ENCODE measurements around the gene CDH13. TPM values are rescaled to one million over a fixed set of nuclear protein-coding genes. Genes with fewer than 3 reads are reported as not detected.

The CDH13 gene
- total and polyA plus RNA-seq, 8 donors = 0.12 to 21.4 (median 1.7) TPM; not detected in 1

DNA sequence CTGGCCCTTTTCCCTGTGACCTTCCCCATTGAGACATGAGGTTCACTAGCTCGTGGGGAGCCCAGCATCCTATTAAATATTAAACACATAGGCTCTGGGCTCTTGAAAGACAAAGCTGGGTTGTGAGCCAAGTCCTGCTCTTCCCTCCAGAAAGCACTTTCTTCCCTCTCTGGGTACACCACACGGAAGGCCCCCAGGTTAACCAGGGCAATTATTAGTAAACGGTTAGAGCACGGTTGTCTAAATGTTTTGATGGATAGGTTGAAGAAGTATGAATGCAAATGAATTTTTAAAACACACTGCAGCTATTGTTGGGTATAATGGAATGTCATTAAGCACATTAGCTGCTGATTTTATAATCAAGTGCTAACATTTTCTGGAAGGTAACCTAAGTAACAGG lies 32.7 kb upstream of the CDH13 start:
- Histone ChIP-seq H3K9me3 (peaks cover 0 to under 1% (median 0%) of the 10 kb centered on the region in 4 donors), H3K4me1 (no peaks in the 10 kb centered on the region), H3K36me3 (no peaks in the 10 kb centered on the region), H3K27ac (no peak overlapping the region), H3K4me3 (no peak overlapping the region), H3K27me3 (peaks cover 0 to 8% (median 0%) of the 10 kb centered on the region in 3 donors)
- DNase-seq = no peak
- TF ChIP-seq CTCF (IDR thresholded peaks at IDR 0.05) = no peak
- TF ChIP-seq POLR2AphosphoS5 (IDR thresholded peaks at IDR 0.05) = no peak
- TF ChIP-seq POLR2A (IDR thresholded peaks at IDR 0.05) = no peak
- no peak for TF ChIP-seq EP300 (IDR thresholded peaks at IDR 0.05)
- WGBS, 5 donors = 42 to 64% (median 51%) methylated on average over 4 of the region's 4 CpGs
- intact Hi-C loops (cut with DNase I; ENCODE audit: low total_unique reads) = no loop called here

DNA sequence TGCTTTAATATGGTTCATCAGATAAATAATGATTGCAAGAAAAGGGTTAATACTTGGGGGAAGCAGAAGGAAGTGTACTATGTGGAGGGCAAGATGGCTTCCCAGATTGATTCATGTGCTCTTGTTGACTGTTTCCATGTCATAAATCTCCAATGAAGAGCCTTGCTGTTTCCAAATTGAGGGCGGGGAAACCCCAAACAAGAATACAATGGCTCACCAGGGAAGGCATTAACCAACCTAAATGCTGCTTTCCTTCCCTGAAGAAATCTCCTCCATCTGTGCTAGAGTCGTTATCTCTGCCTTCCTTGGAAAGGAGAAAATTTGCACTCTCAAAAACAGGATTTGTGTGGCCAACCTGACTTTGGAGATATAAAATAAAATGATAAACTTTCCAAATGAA lies 28.0 kb upstream of the CDH13 start:
- peaks cover 0 to 10% (median 6%) of the 10 kb centered on the region in 4 donors for H3K9me3 ChIP-seq
- 44 to 56% (median 52%) methylated on average over 2 of the region's 2 CpGs for WGBS, 5 donors
- DNase-seq = no peak

GRCh38 chr16:82601989-82602640 lies 24.7 kb upstream of the CDH13 start:
- Histone ChIP-seq H3K27ac (no peak overlapping the region), H3K36me3 (no peaks in the 10 kb centered on the region), H3K9me3 (peaks cover 0 to 10% (median 6%) of the 10 kb centered on the region in 4 donors), H3K4me3 (no peak overlapping the region), H3K4me1 (peaks cover 0 to 5% (median 0%) of the 10 kb centered on the region in 4 donors), H3K27me3 (peaks cover 0 to 20% (median 0%) of the 10 kb centered on the region in 3 donors)
- DNase-seq = no peak
- 63 to 80% (median 75%) methylated on average over 7 of the region's 7 CpGs for WGBS, 5 donors
- intact Hi-C loops (cut with DNase I; ENCODE audit: low total_unique reads) = no loop called here
- TF ChIP-seq POLR2A (IDR thresholded peaks at IDR 0.05) = no peak
- no peak for TF ChIP-seq CTCF (IDR thresholded peaks at IDR 0.05)
- TF ChIP-seq POLR2AphosphoS5 (IDR thresholded peaks at IDR 0.05) = no peak
- no peak for TF ChIP-seq EP300 (IDR thresholded peaks at IDR 0.05)

More for the DNA sequence above, 28.0 kb upstream of the CDH13 start:
- Histone ChIP-seq H3K27ac (no peak overlapping the region), H3K27me3 (peaks cover 0 to 4% (median 0%) of the 10 kb centered on the region in 3 donors), H3K4me3 (no peak overlapping the region), H3K36me3 (no peaks in the 10 kb centered on the region), H3K4me1 (peaks cover 0 to 3% (median 0%) of the 10 kb centered on the region in 4 donors)
- intact Hi-C loops (cut with DNase I; ENCODE audit: low total_unique reads) = no loop called here
- TF ChIP-seq CTCF (IDR thresholded peaks at IDR 0.05) (no peak), POLR2A (IDR thresholded peaks at IDR 0.05) (no peak), POLR2AphosphoS5 (IDR thresholded peaks at IDR 0.05) (no peak), EP300 (IDR thresholded peaks at IDR 0.05) (no peak)

DNA sequence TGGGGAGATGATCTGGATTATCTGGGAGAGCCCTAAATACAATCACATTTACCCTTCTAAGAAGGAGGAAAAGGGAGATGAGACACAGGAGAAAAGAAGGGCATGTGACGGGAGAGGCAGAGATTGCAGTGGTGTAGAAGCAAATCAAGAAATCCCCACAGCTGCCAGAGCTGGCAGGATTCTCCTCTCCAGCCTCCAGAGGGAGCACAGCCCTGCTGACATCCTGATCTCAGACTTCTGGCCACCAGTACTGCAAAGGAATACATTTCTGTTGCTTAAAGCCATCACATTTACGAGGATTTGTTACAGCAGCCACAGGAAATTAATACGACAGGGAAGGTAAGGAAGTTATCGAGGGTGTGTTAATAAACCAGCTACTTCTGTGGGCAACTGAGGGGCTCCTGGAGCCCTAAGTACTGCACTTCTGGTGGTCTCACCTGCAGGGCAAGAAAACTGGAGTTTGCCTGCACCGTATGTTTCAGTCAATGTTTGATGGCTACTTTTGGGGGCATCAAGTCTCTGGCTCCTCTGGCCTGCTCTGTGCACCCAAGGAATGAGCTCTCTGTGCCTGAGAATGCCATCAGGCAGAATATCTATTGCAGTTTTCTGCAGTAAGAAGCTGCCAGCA lies 22.9 kb upstream of the CDH13 start:
- peak; percentile 35 to 78 for DNase-seq
- WGBS, 5 donors = 12 to 26% (median 21%) methylated on average over 5 of the region's 5 CpGs
- Histone ChIP-seq H3K4me1 (peaks cover 0 to 5% (median 0%) of the 10 kb centered on the region in 4 donors), H3K27ac (no peak overlapping the region), H3K4me3 (no peak overlapping the region), H3K27me3 (peaks cover 0 to 28% (median 0%) of the 10 kb centered on the region in 3 donors), H3K36me3 (no peaks in the 10 kb centered on the region), H3K9me3 (peaks cover 0 to 10% (median 6%) of the 10 kb centered on the region in 4 donors)
- intact Hi-C loops (cut with DNase I; ENCODE audit: low total_unique reads) = no loop called here
- TF ChIP-seq CTCF (IDR thresholded peaks at IDR 0.05) (peak in 4 of 7 experiments; percentile 37 to 55 (median 50)), POLR2A (IDR thresholded peaks at IDR 0.05) (no peak)
